ENCODE measurements around the gene RAN. TPM values are rescaled to one million over a fixed set of nuclear protein-coding genes. Genes with fewer than 3 reads are reported as not detected.

RAN gene
- total RNA-seq, 6 experiments from 2014 or later = 1,033 to 1,278 (median 1,071) TPM

DNA sequence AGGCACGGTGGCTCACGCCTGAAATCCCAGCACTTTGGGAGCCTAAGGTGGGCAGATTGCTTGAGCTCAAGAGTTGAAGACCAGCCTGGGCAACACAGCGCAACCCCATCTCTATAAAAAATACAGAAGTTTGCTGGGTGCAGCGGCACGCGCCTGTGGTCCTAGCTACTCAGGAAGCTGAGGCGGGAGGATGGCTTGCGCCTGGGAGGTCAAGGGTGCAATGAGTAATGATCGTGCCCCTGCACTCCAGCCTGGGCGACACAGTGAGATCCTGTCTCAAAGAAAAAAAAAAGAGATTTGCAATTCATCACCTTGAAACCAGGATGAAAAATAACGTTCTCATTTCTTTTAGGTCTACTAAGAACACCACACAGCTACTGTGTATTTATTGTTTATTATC, 36.9 kb upstream of the RAN start:
- no peak for DNase-seq
- Mint-ChIP-seq H3K9me3 (no peaks in the 10 kb centered on the region), H3K27me3 (ENCODE audit: insufficient read depth) (no peaks in the 10 kb centered on the region; the same call in none of the 2 replicates), H3K4me1 (ENCODE audit: low read depth) (peaks cover 62% of the 10 kb centered on the region), H3K4me3 (no peak overlapping the region), H3K27ac (no peak overlapping the region), H3K36me3 (ENCODE audit: low read depth) (peaks cover 8% of the 10 kb centered on the region; the same call in 1 of the 2 replicates)
- TF ChIP-seq, protein P1, sequence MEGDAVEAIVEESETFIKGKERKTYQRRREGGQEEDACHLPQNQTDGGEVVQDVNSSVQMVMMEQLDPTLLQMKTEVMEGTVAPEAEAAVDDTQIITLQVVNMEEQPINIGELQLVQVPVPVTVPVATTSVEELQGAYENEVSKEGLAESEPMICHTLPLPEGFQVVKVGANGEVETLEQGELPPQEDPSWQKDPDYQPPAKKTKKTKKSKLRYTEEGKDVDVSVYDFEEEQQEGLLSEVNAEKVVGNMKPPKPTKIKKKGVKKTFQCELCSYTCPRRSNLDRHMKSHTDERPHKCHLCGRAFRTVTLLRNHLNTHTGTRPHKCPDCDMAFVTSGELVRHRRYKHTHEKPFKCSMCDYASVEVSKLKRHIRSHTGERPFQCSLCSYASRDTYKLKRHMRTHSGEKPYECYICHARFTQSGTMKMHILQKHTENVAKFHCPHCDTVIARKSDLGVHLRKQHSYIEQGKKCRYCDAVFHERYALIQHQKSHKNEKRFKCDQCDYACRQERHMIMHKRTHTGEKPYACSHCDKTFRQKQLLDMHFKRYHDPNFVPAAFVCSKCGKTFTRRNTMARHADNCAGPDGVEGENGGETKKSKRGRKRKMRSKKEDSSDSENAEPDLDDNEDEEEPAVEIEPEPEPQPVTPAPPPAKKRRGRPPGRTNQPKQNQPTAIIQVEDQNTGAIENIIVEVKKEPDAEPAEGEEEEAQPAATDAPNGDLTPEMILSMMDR (IDR thresholded peaks at IDR 0.05) = no peak

DNA sequence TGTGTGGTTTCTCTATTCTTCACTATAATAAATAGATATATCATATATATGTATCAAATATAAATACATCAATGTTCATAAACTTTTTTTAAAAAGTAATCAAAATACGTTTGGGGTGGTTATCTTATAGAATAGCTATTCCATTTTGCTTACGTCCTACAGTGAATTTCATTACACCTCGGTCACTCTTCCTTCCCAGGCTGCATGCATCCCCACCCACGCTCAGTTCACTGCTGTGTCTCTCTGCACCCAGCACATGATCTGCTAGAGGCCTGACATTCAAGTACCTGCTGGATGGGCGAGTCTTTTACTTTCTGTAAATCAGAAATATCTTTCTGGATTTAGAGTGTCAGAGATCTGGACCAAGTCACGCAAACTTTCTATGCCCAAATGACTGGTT, 36.4 kb upstream of the RAN start:
- no peaks in the 10 kb centered on the region; the same call in none of the 2 replicates for H3K27me3 Mint-ChIP-seq (ENCODE audit: insufficient read depth)
- TF ChIP-seq, protein P1 (IDR thresholded peaks at IDR 0.05) = no peak
- H3K9me3 Mint-ChIP-seq = no peaks in the 10 kb centered on the region
- H3K4me1 Mint-ChIP-seq (ENCODE audit: low read depth) = peaks cover 60% of the 10 kb centered on the region
- H3K36me3 Mint-ChIP-seq (ENCODE audit: low read depth) = peaks cover 4% of the 10 kb centered on the region; the same call in 1 of the 2 replicates
- no peak for DNase-seq
- H3K27ac Mint-ChIP-seq = no peak overlapping the region
- no peak overlapping the region for H3K4me3 Mint-ChIP-seq

DNA sequence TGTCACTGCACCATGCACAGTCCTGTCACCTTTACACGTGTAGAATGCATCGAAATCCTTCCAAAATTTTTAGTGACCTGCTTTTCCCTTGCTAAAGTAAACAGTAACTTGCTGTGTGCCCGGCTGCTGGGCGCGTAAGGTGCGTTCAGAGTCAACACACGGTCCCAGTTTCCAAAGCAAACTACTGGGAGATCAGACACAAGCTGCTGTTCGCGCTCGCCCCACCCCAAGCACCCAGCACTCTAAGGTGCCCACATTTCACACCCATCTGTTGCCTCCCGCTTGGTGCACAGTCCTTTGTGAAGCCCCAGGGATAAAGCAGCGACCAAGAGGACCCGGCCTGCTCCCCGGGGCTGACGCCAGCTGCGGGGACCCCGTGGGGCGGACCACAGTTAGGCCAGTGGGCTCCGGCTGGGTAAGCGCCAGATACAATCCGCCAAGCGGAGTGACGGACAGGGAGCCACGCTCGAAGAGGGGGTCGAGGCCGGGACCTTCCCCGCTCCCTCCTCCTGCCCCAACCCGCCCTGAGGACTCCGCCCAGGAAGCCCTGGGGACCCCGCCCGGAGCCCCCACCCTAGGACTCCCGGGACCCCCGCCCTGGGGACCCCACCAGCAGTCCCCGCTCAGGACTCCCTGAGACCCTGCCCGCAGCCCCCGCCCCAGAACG, 33.4 kb upstream of the RAN start:
- peak; percentile 7 for DNase-seq
- Mint-ChIP-seq H3K9me3 (no peaks in the 10 kb centered on the region), H3K36me3 (ENCODE audit: low read depth) (0 out of 2 replicates have a peak, but pooled peaks cover 3% of the 10 kb centered on the region), H3K27me3 (ENCODE audit: insufficient read depth) (no peaks in the 10 kb centered on the region; the same call in none of the 2 replicates), H3K27ac (peak overlapping the region; percentile 77), H3K4me3 (peak overlapping the region; percentile 98), H3K4me1 (ENCODE audit: low read depth) (peaks cover 39% of the 10 kb centered on the region)
- TF ChIP-seq, protein P1 (IDR thresholded peaks at IDR 0.05) = no peak

DNA sequence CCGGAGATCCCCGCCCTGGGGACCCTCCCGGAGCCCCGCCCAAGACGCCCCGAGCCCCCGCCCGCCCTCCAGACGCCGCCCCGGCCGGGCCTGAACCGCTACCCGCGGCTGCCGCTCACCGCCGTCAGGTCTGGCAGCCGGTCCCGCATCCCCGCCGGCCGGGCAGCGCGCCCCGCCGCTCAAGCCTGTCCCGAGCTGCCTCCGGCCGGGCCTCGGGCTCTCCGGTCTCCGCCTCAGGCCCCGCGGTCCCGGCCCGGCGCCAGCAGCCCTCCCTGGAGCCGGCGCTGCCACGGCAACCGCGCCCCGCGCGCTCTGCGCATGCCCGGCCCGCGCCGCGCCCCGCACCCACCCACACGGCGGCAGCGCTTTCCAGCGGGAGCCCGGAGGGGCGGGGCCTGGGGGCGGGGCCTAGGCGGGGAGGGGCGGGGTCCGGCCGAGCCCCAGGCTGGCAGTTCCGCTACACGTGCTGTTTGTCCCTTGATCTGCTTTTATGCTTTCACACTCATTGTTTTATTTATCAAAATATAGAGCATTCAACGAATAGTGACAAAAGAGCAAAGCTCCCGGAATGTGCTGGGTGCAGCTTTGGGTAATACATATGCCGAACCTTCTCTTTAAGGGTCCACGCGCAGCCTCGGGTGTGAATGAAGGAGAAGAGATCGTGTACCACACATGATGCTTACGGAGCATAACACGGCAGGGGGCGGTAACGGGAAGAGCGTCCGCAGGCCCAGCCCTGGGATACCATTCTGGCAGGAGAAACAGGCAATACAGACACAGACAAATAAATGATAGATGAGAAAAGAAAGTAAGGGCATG, 32.7 kb upstream of the RAN start, which contains the start of gene STX2:
Gene STX2, minus strand, starts transcription at position 300 of the 819 bp plus-strand sequence. Its CDS starts 151 bp downstream, at position 149.
- Mint-ChIP-seq H3K36me3 (ENCODE audit: low read depth) (0 out of 2 replicates have a peak, but pooled peaks cover 3% of the 10 kb centered on the region), H3K27me3 (ENCODE audit: insufficient read depth) (no peaks in the 10 kb centered on the region; the same call in none of the 2 replicates), H3K9me3 (no peaks in the 10 kb centered on the region), H3K27ac (peak within 1 kb of the TSS; percentile 80), H3K4me1 (ENCODE audit: low read depth) (peaks cover 34% of the 10 kb centered on the region), H3K4me3 (peak within 1 kb of the TSS; percentile 98)
- TF ChIP-seq, protein P1 (IDR thresholded peaks at IDR 0.05) = peak; percentile 71
- DNase-seq = peak; percentile 70

DNA sequence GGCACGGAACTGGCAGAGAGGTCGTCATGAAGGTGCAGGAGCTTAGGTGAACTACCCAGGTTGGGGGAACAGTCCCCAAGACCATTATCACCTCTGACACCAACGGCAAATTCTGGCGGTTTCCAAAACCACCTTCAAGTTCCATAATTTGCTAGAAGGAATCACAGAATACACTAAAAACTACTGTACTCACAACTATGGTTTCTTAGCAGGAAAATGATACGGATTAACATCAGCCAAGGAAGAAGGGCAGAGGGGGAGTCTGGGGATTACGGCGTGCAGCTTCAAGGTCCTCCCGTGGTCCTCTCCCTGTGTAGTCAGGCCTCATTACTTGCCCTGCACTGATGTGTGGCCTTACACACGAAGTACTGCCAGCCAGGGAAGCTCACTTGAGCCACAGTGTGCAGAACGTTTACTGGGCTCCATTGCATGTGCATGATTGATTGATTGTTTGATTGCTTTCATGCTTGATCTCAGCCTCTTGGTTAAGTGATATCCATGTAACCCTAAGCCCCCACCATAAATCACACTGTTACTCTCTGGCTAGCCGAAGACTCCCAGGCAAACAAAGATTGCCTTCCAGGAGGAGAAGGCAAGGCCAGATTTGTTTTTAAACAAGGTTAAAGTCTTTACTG, 32.0 kb upstream of the RAN start:
- H3K9me3 Mint-ChIP-seq = no peaks in the 10 kb centered on the region
- no peak for DNase-seq
- TF ChIP-seq, protein P1 (IDR thresholded peaks at IDR 0.05) = peak; percentile 28; the same call in 1 of the 2 replicates
- peaks cover 34% of the 10 kb centered on the region for H3K4me1 Mint-ChIP-seq (ENCODE audit: low read depth)
- peak overlapping the region; percentile 80 for H3K27ac Mint-ChIP-seq
- H3K36me3 Mint-ChIP-seq (ENCODE audit: low read depth) = 0 out of 2 replicates have a peak, but pooled peaks cover 3% of the 10 kb centered on the region
- H3K27me3 Mint-ChIP-seq (ENCODE audit: insufficient read depth) = no peaks in the 10 kb centered on the region; the same call in none of the 2 replicates
- peak overlapping the region; percentile 87 for H3K4me3 Mint-ChIP-seq

All from HFFc6 (cell line).